ENCODE data around the gene TMIE. TPM values are rescaled to one million over a fixed set of nuclear protein-coding genes. Genes with fewer than 3 reads are reported as not detected.

Gene TMIE
- total RNA-seq, 2 donors from 2014 or later = 0.44 to 0.91 TPM

DNA sequence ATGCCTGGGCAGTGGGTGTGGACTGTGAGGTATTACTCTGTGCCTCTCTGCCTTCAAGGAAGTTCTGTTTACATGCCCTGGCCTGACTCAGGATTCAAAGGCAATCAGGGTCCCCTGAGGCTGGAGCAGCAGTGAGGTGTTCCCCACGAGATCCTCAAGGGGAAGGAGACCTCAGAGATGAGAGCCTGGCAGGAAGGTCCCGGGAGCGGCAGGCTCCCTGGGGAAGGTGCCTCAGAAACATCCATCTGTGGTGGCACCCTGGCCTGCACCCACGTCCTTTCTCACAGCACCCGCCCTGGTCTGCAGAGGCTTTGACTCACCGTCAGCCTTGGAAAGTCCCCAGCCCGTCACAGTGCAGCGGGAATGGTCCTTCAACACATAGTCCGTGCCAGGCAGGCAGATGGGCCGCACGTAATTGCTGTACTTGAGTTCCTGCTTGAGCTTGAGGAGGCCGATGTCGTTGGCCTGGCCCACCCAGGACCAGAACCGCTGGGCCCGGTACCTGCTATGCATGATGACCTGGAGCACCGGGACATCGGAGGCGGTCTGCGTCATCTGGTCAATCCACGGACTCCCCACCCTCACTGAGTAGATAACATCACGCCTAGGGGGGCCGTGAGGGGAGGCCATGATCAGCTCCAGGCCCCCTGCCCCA is 12.8 kb downstream of the TMIE start:
- DNase-seq (no peak), ATAC-seq (no peak)
- intact Hi-C loops (cut with DNase I) = no loop called here

DNA sequence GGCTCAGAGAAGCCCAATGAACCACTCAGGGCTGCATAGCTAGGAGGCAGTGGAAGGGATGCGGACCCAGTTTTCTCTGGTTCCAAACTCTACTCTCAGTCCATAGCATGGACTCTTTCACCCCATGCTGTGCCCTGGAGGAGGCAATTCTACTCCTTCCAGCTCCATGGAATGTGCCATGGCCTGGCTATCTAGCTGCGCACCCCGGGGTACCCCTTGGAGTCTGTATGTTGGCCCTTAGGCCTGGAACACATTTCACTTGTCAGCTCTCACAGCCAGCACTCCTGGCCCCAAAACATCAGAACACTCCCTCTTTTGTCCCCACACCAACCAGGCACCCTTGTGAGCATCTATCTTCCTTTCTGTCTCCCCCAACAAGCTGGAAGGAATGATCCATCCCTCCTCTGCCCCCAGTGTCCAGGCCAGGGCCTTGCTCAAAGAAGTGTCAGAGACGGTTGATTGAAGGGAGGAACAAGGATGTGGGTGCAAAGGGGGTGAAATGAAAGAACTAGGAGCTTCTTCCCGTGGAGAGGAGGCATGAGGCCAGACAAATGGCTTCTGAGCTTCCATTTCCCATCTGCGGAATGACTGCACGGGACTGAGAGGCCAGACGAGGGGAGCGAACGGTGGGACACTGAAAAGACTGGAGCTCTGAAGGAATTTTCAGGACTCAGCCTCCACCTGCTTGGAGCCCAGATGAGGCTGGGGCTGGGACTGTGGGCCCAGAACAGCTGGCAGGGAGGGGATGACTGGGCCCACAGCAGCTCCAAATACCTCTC is 13.7 kb downstream of the TMIE start:
- ATAC-seq (no peak), DNase-seq (no peak)
- intact Hi-C loops (cut with DNase I) = no loop called here

DNA sequence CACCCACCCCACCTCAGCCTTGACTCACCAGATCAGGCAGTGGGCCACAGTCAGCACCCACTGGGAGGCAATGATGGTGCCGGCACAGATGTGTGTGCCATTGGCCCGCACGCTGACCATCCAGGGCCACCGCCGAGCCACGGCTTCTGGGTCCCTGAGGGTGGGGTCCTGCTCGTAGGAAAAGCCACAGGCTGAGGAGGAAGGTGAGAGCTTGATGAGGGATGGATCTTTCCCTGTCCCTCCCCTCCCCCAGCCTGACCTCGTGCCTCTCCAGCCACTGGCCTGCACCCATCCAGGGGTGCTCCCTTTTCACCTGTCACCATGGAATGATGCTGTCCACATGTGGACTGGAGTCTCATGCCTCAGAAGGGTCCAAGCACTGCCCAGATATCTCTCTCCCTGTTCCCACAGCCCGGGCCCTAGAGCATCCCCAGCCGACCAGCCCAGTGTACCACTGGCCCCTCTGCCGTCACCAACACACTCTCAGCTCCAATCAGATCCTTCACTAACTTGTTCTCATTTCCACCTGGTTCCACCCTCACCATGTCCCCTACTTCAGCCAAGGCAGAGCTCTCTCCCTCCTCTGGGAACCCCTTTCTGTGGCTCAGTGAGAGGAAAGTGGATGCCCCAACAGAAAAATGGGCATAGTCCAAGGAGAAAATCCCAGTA is 14.4 kb downstream of the TMIE start:
- DNase-seq = no peak
- intact Hi-C loops (cut with DNase I) = no loop called here
- ATAC-seq = no peak

DNA sequence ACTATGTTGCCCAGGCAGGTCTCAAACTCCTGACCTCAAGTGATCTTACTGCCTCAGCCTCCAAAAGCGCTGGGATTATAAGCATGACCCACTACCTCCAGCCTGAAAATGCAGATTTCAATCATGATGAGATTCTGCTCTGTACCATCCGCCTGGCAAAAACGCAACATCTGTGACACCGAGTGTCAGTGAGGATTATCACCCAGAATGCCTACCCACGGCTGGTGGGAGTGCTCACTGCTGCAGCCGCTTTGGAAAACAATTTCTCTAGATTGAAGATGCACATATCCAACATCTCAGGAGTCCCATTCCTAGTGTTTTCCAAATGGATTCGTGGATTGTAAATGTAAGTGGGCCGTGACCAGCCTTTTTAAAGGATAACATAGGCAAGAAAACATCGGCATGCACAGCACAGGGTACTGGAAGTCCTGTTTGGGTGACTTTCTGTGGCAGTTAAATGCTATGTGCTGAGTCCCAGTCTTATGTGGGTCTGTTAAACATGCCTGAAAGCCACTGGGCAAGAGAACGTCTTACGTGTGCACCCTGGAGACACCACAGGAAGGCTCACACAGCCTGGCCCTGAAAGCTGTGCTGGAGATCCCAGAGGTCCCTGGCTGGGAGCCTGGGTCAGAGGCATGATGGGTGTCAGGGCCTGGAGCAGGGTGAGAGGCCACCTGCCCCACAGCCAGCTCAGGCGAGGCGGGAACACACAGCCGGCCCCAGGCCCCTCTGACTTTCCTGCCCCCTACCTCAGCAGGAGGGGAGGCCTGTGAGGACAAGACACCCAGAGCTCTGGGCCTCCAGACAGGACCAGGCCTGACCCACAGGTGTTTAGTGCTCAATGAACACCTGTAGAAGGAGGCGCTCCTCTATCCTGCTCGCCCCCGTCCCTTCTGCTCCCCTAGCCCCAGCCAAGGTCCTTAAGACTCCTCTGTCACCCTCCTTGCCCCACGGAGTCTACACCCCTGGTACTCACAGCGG is 15.6 kb downstream of the TMIE start:
- no peak for ATAC-seq
- intact Hi-C loops (cut with DNase I) = no loop called here
- DNase-seq = no peak

DNA sequence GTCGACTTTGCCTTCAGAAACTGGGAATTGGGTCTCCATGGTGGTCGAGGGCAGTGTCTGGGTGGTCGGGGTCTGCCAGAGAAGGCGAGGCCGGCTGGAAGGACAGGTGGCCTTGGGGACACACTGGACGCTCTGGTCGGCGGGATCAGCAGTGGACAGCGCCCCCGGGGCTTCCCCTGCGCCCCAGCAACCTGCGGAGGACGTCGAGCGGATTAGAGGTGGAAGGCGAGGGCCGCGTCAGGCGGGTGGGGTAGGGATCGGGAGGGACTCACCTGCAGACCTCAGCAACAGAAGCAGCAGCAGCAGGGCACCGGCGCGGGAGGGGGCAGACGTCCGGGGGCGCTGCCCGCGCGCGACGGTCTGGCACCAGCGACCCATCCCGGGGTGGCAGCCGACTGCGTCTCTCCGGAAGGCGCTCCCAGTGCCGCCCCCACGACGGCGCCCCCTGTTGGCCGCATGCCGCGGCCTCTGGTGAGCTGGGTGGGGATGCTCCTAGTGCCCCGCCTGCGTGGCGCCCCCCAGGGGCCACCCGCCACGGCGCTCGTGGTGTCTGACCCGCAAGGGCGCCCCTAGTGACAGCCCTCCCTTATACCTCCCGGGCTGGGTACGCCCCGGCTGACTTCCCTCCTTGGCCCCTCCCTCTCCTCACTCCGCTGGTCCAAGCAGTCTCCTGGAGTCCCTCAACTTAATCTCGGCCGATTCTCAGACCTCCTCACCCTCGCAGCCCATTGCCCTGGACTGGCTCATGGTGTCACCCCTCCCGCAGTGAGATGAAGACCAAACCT is 16.4 kb downstream of the TMIE start, which contains the start of gene PRSS50:
TSS of gene PRSS50 (minus strand) at position 423 of the 785 bp plus-strand sequence. CDS start at position 378, 45 bp downstream.
- intact Hi-C loops (cut with DNase I) = no loop called here
- DNase-seq (no peak), ATAC-seq (no peak)

DNA sequence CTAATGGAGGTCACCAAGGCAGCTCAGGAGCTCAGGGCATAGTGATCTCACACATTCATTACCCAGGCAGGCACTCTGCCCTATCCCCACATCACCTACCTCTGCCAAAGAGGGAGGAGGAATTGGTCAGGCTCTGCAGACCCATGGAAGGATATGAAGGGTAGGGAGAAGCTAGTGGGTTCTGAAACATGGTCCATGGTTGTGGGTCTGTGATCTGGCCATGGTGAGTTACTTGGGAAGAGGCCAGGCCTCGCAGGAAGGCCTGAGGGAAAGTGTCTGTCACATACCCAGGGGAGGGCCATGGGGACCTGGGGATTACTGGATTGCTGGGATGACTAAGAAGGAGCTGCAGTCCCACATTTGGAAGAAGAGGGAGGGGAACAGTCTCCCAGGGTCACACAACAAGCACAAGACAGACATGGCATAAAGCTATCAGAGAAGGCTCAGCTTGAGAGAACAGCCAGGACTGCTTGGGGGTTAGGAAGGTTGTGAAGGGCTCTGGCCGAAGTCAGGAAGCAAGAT is 17.9 kb downstream of the TMIE start:
- DNase-seq (no peak), ATAC-seq (no peak)
- intact Hi-C loops (cut with DNase I) = no loop called here

DNA sequence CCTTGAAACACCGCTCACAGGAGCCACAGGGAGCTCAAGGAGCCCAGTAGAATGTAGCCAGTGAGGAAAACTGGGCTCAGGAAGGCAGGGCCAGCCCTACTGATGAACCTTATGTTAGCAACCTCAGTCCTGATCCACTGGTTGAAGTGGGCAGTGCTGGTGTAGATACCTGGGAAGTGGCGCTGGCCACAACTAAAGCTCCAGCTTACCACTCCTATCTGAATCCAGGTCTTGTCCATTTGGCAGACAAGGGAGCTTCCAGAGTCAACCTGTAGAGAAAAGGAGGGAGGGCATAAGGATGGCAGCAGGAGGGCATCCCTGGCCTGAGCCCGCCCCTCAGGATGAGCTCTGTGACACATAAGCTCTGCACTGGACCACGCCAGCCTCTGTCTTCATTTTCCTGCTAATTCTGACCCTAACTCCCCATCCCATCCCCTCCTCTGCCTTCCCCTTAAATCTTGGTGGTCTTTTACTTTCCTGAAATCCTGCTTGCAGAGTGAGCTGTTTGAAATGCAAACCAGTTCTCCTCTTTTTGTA is 18.6 kb downstream of the TMIE start:
- intact Hi-C loops (cut with DNase I) = no loop called here
- DNase-seq (no peak), ATAC-seq (no peak)

DNA sequence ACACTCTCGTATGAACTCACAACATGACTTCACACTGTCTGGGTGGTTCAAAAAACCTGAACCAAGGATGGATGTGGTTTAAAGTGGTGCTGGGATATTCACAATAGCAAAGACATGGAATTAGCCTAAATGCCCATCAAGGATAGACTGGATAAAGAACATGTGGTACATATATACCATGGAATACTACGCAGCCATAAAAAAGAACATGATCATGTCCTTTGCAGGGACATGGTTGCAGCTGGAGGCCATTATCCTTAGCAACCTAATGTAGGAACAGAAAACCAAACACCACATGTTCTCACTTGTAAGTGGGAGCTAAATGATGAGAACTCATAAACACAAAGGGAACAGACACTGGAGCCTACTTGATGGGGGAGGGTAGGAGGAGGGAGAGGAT is 19.8 kb downstream of the TMIE start:
- ATAC-seq (no peak), DNase-seq (no peak)
- intact Hi-C loops (cut with DNase I) = no loop called here

DNA sequence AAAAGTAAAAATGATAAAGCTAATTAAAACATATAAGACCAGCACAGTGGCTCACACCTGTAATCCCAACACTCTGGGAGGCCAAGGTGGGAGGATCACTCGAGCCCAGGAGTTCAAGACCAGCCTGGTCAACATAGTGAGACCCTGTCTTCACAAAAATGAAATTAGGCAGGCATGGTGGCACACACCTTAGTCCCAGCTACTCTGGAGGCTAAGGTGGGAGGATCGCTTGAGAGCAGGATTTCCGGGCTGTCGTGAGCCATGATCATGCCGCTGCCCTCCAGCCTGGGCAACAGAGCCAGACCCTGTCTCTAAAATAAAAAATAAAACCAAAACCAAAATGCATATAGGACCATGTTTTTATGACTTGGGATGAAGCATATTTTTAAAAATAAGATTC is 21.3 kb downstream of the TMIE start:
- ATAC-seq (no peak), DNase-seq (no peak)
- intact Hi-C loops (cut with DNase I) = no loop called here

DNA sequence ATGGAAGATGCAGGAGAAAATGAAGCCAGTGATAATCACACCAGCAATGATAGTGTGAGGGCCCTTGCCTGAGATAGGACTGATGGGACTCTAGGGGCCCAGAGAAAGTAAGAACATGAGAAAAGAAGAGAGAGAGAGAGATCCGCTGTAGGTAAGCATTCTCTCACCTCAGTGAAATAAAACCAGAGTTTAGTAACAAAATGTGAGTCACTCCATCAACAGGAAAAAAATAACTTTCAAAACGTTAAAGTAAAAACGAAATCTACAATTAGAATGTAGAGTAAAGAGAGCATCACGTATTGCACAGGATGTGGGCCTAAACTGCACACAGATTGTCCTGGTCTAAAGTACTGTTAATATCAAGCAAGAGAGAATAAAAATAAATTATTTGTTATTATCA is 23.2 kb downstream of the TMIE start:
- ATAC-seq = no peak
- no peak for DNase-seq
- intact Hi-C loops (cut with DNase I) = no loop called here

DNA sequence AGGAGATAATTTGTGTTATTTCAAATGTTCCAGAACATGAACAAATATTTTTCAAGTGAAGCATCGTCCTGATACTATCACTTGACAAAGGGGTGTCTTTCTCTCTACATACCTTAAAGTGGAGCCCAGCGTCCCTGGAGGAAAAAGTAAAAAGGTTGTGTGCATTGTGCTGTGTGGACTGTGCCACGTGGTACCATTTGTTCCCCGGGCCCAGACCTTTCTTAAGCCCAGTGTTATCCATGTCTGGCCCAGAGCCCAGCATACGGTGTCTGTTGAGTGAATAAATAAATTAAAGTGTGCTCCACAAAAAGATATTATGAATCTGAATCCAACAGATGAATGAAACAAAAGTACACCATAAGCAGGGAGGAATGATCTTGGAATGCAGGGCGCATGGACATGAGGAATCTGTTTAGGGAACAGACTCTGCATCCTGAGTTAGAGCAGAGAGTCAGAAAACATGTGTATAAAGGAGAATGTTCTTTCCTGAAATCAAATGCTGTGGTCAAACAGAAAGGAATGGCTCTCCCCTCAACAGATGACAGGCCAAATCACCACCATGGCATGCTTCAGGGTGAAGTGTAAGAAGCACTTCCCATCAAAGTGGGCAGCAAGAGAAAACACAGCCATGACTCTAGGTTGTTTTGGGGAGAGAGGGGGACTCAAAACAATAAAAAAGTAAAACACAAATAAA is 24.6 kb downstream of the TMIE start:
- intact Hi-C loops (cut with DNase I) = no loop called here
- DNase-seq = no peak
- ATAC-seq = peak in 1 of 2 donors; percentile 29

DNA sequence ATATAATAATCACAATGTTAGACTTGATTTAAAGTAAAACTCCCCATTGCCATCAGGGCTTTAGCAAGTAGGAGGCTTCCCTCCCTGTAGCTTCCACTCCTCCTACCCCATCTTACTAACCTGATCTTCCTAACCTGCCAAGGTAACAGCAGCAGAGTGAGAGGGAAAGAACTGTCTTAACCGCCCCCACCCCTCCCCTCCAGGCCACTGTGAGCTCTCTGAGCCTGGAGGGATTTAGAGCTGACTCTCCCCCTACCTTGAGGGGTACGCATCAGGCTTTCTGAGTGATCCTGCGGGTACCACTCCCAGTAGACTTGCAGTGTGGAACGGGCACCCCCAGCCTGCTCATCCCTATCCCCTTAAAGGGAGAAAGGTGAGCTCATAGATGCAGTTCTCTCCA is 27.8 kb downstream of the TMIE start:
- intact Hi-C loops (cut with DNase I) = no loop called here
- DNase-seq (no peak), ATAC-seq (no peak)

DNA sequence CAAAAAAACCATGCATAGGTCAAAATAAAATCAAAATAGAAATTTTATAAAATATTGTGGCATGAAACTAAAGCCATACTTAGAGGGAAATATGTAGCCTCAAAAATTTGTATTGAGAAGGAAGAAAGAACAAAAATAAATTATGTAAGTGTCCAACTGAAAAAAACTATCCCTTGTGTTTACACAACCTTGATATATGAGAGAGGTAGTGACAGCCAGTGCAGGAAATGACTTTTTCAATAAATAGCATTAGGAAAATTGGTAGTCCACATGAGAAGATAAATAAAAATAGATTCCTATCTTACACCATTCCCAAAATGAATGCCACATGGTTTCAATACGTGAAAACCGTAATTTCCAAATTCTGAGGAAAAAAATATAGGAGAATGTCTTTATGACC is 29.6 kb downstream of the TMIE start:
- DNase-seq (no peak), ATAC-seq (no peak)
- intact Hi-C loops (cut with DNase I) = no loop called here

DNA sequence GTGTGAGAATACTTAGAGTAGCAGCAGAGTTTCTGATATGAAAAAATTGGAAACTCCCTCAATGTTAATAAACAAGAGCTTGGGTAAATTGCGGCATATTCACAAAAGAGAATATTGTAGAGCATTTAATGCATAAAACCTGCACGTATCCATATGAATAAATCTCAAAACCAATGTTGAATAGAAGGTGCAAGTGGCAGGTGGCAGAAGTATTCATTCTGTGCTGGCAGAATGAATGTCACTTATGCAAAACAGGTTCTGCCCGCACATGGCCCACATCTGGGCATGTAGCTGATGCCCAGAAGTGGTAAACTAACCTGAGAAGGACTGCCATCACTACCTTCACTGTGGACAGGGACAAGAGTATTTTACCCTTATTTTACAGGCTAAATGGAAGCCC is 30.6 kb downstream of the TMIE start:
- DNase-seq (no peak), ATAC-seq (no peak)
- intact Hi-C loops (cut with DNase I) = no loop called here

DNA sequence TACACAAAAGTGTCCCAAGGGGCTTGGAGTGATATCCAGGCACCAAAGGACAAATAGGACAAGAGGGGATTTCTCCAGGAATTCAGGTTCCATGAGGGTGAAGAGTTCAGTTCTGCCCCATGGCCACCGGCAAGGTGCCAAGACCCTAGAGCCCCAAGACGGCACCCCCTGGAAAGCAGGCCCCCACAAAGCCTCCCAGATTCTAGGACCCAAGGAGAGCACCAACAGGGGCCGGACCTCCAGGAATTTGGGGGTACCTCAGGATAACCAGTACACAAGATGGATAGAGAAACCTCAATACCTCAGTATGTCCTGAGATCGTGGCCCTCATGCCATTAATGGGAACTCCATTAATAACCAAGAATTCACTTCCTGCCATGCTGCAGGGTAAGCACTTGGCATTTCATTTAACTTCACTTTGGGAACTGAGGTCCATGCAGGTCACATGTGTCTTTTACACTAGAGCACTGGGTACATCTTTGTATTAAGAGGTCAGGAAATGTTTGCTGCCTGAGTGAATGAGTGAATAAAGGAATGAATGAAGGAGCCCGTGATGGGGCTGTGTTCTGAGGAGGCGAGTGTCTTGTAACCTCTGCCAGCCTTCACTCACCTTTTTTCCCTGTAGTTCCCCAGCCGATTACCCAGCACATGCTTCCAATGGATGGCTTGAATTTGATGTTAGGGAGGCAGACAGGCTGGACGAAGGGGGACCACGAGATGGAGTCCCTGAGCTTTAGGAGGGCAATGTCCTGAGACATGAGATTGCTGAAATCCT is 32.0 kb downstream of the TMIE start:
- intact Hi-C loops (cut with DNase I) = no loop called here
- DNase-seq (no peak), ATAC-seq (no peak)

DNA sequence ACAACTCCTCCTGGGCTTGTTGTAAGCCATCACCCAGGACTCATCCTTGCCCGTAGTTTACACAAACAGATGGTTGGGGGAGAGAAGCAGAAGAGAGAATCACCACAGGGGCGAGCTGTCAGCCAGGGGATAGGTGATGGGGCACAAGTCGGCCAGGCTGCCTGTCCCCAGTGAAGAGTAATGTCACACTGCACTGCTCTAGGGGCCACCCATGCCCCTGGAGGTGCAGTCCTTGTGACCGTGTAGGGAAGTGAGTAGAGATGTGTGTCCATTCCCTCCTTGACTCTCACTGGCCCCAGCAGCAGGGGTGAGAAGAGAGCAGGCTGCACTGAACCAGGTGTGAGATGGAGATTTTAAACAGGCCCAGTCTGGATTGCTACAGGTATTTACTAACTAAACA is 33.6 kb downstream of the TMIE start:
- ATAC-seq = no peak
- no peak for DNase-seq

More for the DNA sequence above, 33.6 kb downstream of the TMIE start:
- intact Hi-C loops (cut with DNase I) = no loop called here
